ENCODE measurements around the gene MEGF11.

MEGF11 gene

GRCh38 chr15:66261056-66261455, 7.5 kb upstream of the MEGF11 start:
- no peak for TF ChIP-seq CTCF (IDR thresholded peaks at IDR 0.05; ENCODE audit: control extremely low read depth, extremely low read depth, low read depth, missing control alignments)
- POLR2A ChIA-PET: no interaction called here
- DNase-seq (ENCODE audit: extremely low spot score): no peak
- CTCF ChIA-PET: interaction anchor here (2.4 to 2.6 kb wide), 2 partner anchors 21 to 27 kb away, joined by 5 to 7 read pairs; no protein-coding TSS in a partner anchor

- ChIA-PET POLR2A (no interaction called here), CTCF (no interaction called here)
- no peak for TF ChIP-seq CTCF (IDR thresholded peaks at IDR 0.05; ENCODE audit: control extremely low read depth, extremely low read depth, low read depth, missing control alignments)
- DNase-seq (ENCODE audit: extremely low spot score): no peak
These were observed 3.1 kb upstream of the MEGF11 start for GRCh38 chr15:66256692-66257091.

- ChIA-PET CTCF (interaction anchor here (1.2 kb wide), 1 partner anchor 26 kb away, joined by 3 read pairs; no protein-coding TSS in a partner anchor), POLR2A (no interaction called here)
- no peak for TF ChIP-seq CTCF (IDR thresholded peaks at IDR 0.05; ENCODE audit: control extremely low read depth, extremely low read depth, low read depth, missing control alignments)
- DNase-seq (ENCODE audit: extremely low spot score): no peak
These were observed 1.6 kb upstream of the MEGF11 start for GRCh38 chr15:66254951-66255676.

- ChIA-PET POLR2A (no interaction called here), CTCF (interaction anchor here (0.9 kb wide), 2 partner anchors 23 to 38 kb away, joined by 3 read pairs; no protein-coding TSS in a partner anchor)
- no peak for DNase-seq (ENCODE audit: extremely low spot score)
- TF ChIP-seq CTCF (IDR thresholded peaks at IDR 0.05; ENCODE audit: control extremely low read depth, extremely low read depth, low read depth, missing control alignments): no peak
These were observed 770 bp upstream of the MEGF11 start for GRCh38 chr15:66254089-66254950.

GRCh38 chr15:66252685-66253417, 699 bp downstream of the MEGF11 start:
- ChIA-PET POLR2A (no interaction called here), CTCF (interaction anchor here (0.7 to 3.3 kb wide), 3 partner anchors 35 to 39 kb away, joined by 3 to 13 read pairs (median 3); no protein-coding TSS in a partner anchor)
- DNase-seq (ENCODE audit: extremely low spot score): peak; percentile 55
- no peak for TF ChIP-seq CTCF (IDR thresholded peaks at IDR 0.05; ENCODE audit: control extremely low read depth, extremely low read depth, low read depth, missing control alignments)
